GM19193 (cell line): ENCODE results near the gene CCL28.

Experiments
- POLR2A ChIP-seq: IDR thresholded peaks from 4 replicates; pipeline ENCODE4 v1.6.1; 2011; ENCODE audit not compliant: insufficient read depth, insufficient read length; ENCODE audit errors: extremely low read depth

CCL28 gene

GRCh38 chr5:43412156-43412555 lies at the start of gene CCL28:
CCL28 (minus strand) TSS chr5:43412391; CDS start chr5:43412316, 75 bp downstream.
- no peak for TF ChIP-seq POLR2A

- TF ChIP-seq POLR2A, result no peak
Measured at GRCh38 chr5:43461066-43461465, 48.9 kb upstream of the CCL28 start.

- TF ChIP-seq POLR2A, result no peak
Measured at GRCh38 chr5:43456556-43456955, 44.4 kb upstream of the CCL28 start.

- no peak for TF ChIP-seq POLR2A
Measured at GRCh38 chr5:43437062-43437660, 25.0 kb upstream of the CCL28 start.

GRCh38 chr5:43433382-43433781 lies 21.2 kb upstream of the CCL28 start:
- TF ChIP-seq POLR2A, result no peak

- TF ChIP-seq POLR2A, result no peak
Measured at GRCh38 chr5:43432486-43433375, 20.5 kb upstream of the CCL28 start.

GRCh38 chr5:43429706-43430105 lies 17.5 kb upstream of the CCL28 start:
- no peak for TF ChIP-seq POLR2A

- no peak for TF ChIP-seq POLR2A
Measured at GRCh38 chr5:43429016-43429415, 16.8 kb upstream of the CCL28 start.

GRCh38 chr5:43427306-43427705 lies 15.1 kb upstream of the CCL28 start:
- TF ChIP-seq POLR2A, result no peak

GRCh38 chr5:43425983-43426382 lies 13.8 kb upstream of the CCL28 start:
- TF ChIP-seq POLR2A, result no peak

GRCh38 chr5:43422143-43422542 lies 10.0 kb upstream of the CCL28 start:
- no peak for TF ChIP-seq POLR2A

- no peak for TF ChIP-seq POLR2A
Measured at GRCh38 chr5:43421450-43422133, 9.4 kb upstream of the CCL28 start.

GRCh38 chr5:43420241-43420640 lies 8.1 kb upstream of the CCL28 start:
- TF ChIP-seq POLR2A, result no peak

- TF ChIP-seq POLR2A, result no peak
Measured at GRCh38 chr5:43418561-43418960, 6.4 kb upstream of the CCL28 start.

- TF ChIP-seq POLR2A, result no peak
Measured at GRCh38 chr5:43416803-43417394, 4.7 kb upstream of the CCL28 start.
